WERI-Rb-1 (cell line): Measurements from ENCODE around the gene MAGI1.

Source experiments
- DNase-seq: peaks from one replicate; pipeline ENCODE4 v3.0.0-alpha.2; 2020
- H3K27ac ChIP-seq: fragments of 250-450 bp; sonication (Bioruptor Pico); 2 replicates; pipeline ENCODE4 v1.5.1; 2020; ENCODE audit warnings: mild to moderate bottlenecking, moderate library complexity
- H3K27me3 ChIP-seq: fragments of 250-450 bp; sonication (Bioruptor Pico); 2 replicates; pipeline ENCODE4 v1.5.1; 2021; ENCODE audit warnings: mild to moderate bottlenecking, low read depth, moderate library complexity; ENCODE audit not compliant: insufficient read depth, severe bottlenecking
- H3K36me3 ChIP-seq: fragments of 250-450 bp; sonication (Bioruptor Pico); 2 replicates; pipeline ENCODE4 v1.5.1; 2020; ENCODE audit warnings: mild to moderate bottlenecking, moderate library complexity
- H3K4me3 ChIP-seq: 2 replicates; pipeline ENCODE4 v1.5.1; 2011; ENCODE audit warnings: low read depth, mild to moderate bottlenecking, control low read depth, low read length
- H3K9me3 ChIP-seq: fragments of 250-450 bp; sonication (Bioruptor Pico); 2 replicates; pipeline ENCODE4 v1.5.1; 2021; ENCODE audit warnings: mild to moderate bottlenecking, moderate library complexity; ENCODE audit not compliant: severe bottlenecking
- CTCF ChIP-seq: IDR thresholded peaks from 2 replicates; pipeline ENCODE4 v1.5.1; 2011; ENCODE audit warnings: low read depth, mild to moderate bottlenecking, control low read depth, inconsistent platforms, low read length

MAGI1 gene

GRCh38 chr3:65915477-65915876, 123.2 kb downstream of the MAGI1 start:
- Histone ChIP-seq H3K27ac (no peak overlapping the region), H3K4me3 (no peak overlapping the region), H3K36me3 (no peaks in the 10 kb centered on the region), H3K9me3 (no peaks in the 10 kb centered on the region), H3K27me3 (no peaks in the 10 kb centered on the region)
- no peak for DNase-seq
- no peak for TF ChIP-seq CTCF

GRCh38 chr3:65914740-65915367, 123.9 kb downstream of the MAGI1 start:
- Histone ChIP-seq H3K4me3 (no peak overlapping the region), H3K9me3 (no peaks in the 10 kb centered on the region), H3K36me3 (no peaks in the 10 kb centered on the region), H3K27ac (no peak overlapping the region), H3K27me3 (no peaks in the 10 kb centered on the region)
- DNase-seq, result no peak
- TF ChIP-seq CTCF, result no peak

- H3K27ac ChIP-seq, result no peak overlapping the region
- no peaks in the 10 kb centered on the region for H3K9me3 ChIP-seq
- H3K4me3 ChIP-seq, result no peak overlapping the region
- H3K27me3 ChIP-seq, result no peaks in the 10 kb centered on the region
- H3K36me3 ChIP-seq, result no peaks in the 10 kb centered on the region
- no peak for TF ChIP-seq CTCF
- no peak for DNase-seq
Measured at GRCh38 chr3:65914032-65914739, 124.5 kb downstream of the MAGI1 start.

GRCh38 chr3:65912647-65913046, 126.1 kb downstream of the MAGI1 start:
- DNase-seq, result no peak

GRCh38 chr3:65908588-65908987, 130.1 kb downstream of the MAGI1 start:
- no peak overlapping the region for H3K4me3 ChIP-seq
- H3K27me3 ChIP-seq, result no peaks in the 10 kb centered on the region
- no peaks in the 10 kb centered on the region for H3K36me3 ChIP-seq
- no peaks in the 10 kb centered on the region for H3K9me3 ChIP-seq
- no peak overlapping the region for H3K27ac ChIP-seq
- DNase-seq, result no peak
- TF ChIP-seq CTCF, result no peak

More at GRCh38 chr3:65912647-65913046, 126.1 kb downstream of the MAGI1 start:
- Histone ChIP-seq H3K4me3 (no peak overlapping the region), H3K27ac (no peak overlapping the region), H3K27me3 (no peaks in the 10 kb centered on the region), H3K9me3 (no peaks in the 10 kb centered on the region), H3K36me3 (no peaks in the 10 kb centered on the region)
- TF ChIP-seq CTCF, result no peak
